NCI-H82 treated with DMSO at 0.1 percent for 48 hours (cell line): ENCODE results near the gene TVP23B.
"Not testable (repeated sequence)": the region's sequence is repeated elsewhere in the genome, so short reads cannot be mapped to it uniquely, and the experiment has no call there.

Source experiments
- DNase-seq: peaks from one replicate; lab custom pipeline; 2025; ENCODE audit not compliant: unreplicated experiment; lab: John Stamatoyannopoulos, UW

Gene TVP23B

GRCh38 chr17:18780991-18781718, at the start of gene TVP23B:
TSS of gene TVP23B (plus strand) at chr17:18781183. CDS start at chr17:18781294, 111 bp downstream.
- DNase-seq: peak; percentile 84

- not testable (repeated sequence) for DNase-seq
Observed at GRCh38 chr17:18732438-18732837, 48.5 kb upstream of the TVP23B start.

GRCh38 chr17:18733350-18733749, 47.6 kb upstream of the TVP23B start:
- DNase-seq: not testable (repeated sequence)

GRCh38 chr17:18739616-18740391, 41.2 kb upstream of the TVP23B start:
- DNase-seq: not testable (repeated sequence)

- DNase-seq: not testable (repeated sequence)
Observed at GRCh38 chr17:18741228-18741627, 39.8 kb upstream of the TVP23B start.

- DNase-seq: not testable (repeated sequence)
Observed at GRCh38 chr17:18743699-18744421, 37.1 kb upstream of the TVP23B start, which contains the start of gene FBXW10. TSS of gene FBXW10 (plus strand) at chr17:18744054. CDS start at chr17:18744245, 191 bp downstream.

GRCh38 chr17:18744726-18745125, 36.3 kb upstream of the TVP23B start:
- not testable (repeated sequence) for DNase-seq

GRCh38 chr17:18746551-18746950, 34.4 kb upstream of the TVP23B start:
- not testable (repeated sequence) for DNase-seq

GRCh38 chr17:18747501-18747900, 33.5 kb upstream of the TVP23B start:
- not testable (repeated sequence) for DNase-seq

GRCh38 chr17:18750242-18750641, 30.7 kb upstream of the TVP23B start:
- not testable (repeated sequence) for DNase-seq

GRCh38 chr17:18753829-18754409, 27.1 kb upstream of the TVP23B start:
- not testable (repeated sequence) for DNase-seq

GRCh38 chr17:18755969-18756368, 25.0 kb upstream of the TVP23B start:
- DNase-seq: not testable (repeated sequence)

GRCh38 chr17:18757368-18758044, 23.5 kb upstream of the TVP23B start:
- DNase-seq: not testable (repeated sequence)

- DNase-seq: not testable (repeated sequence)
Observed at GRCh38 chr17:18758344-18758743, 22.6 kb upstream of the TVP23B start.

- not testable (repeated sequence) for DNase-seq
Observed at GRCh38 chr17:18760221-18760620, 20.8 kb upstream of the TVP23B start.

GRCh38 chr17:18770572-18770971, 10.4 kb upstream of the TVP23B start:
- not testable (repeated sequence) for DNase-seq

- DNase-seq: not testable (repeated sequence)
Observed at GRCh38 chr17:18771066-18771465, 9.9 kb upstream of the TVP23B start.

- no peak for DNase-seq
Observed at GRCh38 chr17:18772471-18772870, 8.5 kb upstream of the TVP23B start.

GRCh38 chr17:18781805-18782204, 822 bp downstream of the TVP23B start:
- not testable (repeated sequence) for DNase-seq

GRCh38 chr17:18785933-18786332, 5.0 kb downstream of the TVP23B start:
- DNase-seq: not testable (repeated sequence)
